NCI-H510A treated with DMSO at 0.1 percent for 48 hours (cell line): ENCODE measurements around the gene ADRM1.

Experiments used
- DNase-seq: peaks from one replicate; lab custom pipeline; 2025; lab: John Stamatoyannopoulos, UW

The ADRM1 gene

DNA sequence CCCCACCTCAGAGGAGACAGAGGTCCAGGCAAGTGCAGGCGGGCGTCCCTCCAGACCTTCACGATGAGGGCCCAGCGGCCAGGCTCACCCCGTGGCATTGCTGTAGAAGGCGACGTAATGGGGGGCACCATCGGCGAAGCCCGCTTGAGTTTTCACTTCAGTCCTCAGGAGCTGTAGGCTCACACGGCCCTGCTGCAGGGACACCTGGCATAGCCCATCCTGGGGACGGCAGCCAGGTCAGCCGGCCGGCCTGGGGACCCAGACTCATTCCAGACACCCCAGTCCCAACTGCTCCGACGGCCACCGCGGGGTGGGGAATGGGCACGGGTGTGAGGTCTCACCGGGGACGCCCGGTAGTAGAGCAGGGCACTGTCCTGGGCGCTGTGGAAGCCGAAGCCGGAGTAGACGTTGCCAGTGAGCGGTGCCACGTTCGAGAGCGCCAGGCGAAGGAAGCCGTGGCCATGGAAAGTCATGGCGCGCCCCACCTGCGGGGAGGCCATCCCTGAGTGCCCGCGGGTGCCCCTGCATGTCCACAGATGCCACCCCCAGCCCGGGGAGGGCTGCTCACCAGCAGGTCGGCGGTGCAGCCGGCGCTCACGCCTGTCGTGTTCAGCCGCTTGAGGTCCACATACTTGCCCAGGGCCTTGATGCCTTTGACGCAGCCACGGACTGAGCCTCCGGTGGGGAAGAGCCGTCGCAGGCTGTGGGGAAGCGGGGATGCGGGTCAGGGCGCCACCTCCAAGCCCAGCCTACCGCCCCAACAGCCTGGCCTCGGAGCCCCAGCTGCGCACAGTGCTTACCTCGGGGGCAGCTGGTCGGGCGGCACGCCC lies 9.2 kb downstream of the ADRM1 start:
- DNase-seq = no peak

DNA sequence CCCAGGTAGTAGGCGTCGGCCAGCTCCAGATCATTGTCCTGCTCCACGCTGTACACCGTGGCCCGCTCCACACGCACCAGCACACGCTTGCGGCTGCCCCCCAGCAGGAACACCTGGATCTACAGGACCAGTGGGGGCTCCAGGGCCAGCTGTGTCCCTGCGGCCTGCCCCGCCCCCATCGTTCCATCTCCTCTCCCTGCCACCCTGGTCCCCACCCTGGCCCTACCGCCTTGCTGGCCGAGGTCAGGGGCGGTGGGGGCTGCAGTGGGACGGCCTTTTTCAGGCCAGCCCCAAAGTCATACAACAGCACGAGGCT lies 9.8 kb downstream of the ADRM1 start:
- DNase-seq = no peak

DNA sequence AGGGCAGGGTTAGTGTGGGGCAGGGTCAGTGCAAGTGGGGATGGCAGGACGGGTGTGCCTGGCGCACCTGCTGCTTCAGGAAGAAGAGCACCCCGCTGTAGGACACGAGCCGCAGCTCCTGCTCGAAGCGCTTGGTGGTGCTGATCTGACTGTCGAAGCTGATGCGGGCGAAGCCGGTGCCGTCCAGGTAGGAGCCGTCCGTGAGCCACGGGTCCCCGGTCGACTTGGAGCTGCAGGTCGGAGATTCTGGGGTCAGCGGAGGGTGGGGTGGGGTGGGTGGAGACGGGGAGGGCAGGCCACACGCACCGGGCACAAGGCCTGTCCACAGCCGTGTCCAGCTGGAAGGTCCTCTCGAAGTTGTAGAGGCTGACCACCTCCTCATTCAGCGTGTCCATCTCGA lies 10.2 kb downstream of the ADRM1 start:
- no peak for DNase-seq

DNA sequence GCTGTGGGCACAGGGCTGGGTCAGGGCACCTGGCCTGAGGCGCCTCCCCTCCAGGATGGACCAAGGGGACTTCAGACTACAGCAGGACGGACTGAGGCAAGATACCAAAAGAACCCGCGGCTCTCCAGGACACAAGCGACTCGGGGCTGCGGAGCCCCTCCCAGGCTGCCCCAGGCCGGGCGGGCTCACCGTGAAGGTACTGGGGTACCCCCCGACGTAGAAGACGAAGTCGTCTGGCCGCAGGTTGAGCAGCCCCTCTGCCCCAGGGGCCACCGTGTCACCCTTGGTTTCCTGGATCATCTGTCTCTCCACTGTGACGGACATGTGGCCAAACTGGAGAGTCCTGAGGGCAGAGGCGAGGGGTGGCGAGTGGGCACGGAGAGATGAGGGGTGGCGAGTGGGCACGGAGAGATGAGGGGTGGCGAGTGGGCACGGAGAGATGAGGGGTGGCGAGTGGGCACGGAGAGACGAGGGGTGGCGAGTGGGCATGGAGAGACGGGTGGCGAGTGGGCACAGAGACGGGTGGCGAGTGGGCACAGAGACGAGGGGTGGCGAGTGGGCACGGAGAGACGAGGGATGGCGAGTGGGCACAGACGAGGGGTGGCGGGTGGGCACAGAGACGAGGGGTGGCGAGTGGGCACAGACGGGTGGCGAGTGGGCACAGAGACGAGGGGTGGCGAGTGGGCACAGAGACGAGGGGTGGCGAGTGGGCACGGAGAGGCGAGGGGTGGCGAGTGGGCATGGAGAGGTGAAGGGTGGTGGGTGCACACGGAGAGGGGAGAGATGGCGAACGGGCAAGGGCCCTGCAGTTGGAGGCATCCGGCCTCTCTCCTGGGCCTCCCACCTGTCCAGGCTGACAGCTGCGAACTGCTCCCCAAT lies 10.9 kb downstream of the ADRM1 start:
- no peak for DNase-seq

DNA sequence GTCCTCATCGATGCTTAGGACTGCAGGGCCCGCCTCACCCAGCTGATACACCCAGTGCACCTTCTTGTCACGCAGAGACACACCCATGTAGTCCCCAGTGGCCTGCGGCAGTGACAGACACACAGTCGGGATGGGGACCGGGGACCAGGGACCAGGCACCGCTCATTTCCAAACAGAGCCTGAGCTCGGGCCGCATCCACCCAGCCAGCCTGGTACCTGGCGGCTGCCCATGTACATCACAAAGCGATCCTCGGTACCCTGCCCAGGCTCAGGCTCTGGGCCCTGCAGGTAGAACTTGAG lies 11.5 kb downstream of the ADRM1 start:
- DNase-seq = no peak

DNA sequence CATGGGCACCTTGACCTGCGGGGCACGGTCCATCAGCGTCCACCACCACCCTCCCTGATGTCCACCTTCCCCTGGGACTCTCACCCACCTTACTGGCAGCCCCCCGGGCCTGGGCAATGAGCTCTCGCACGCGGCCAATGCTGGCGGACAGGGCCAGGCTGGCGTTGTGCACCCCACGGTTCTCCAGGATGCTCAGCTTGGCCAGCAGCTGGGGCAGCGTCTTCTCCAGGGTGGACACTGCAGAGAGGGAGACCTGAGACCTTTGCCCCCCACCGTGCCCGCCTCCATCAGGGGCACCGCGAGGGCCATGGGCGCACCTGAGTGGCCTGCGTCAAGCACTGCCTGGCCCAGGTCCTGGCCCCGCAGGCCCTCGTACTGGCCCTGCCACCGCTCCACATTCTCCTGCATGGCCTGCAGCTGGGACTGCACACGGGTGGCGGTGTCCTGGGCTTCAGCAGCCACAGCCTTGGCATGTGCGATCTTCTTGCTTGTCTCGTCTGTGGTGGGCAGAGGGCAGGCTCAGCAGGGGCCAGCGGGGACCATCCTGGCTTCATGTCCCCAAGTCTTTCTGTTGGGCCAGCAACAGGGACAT lies 12.0 kb downstream of the ADRM1 start:
- DNase-seq = no peak

DNA sequence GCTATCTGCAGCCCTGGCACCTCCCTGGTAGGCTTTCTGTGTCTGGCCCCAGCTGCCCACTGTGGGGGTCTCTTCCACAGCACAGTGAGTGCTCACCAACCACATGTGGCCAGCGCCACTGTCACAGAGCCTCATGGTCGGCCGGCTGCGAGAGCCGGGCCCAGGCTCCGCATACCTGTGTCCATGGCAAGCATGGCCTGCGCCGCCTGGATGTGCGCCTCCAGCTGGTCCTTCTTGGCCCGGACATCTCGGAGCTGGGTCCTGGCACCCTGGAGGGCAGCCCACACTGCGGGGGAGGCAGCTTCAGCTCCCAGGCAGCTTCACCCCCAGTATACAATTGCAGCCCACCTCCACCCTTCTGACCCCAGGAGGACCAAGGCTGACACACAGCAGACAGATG lies 13.0 kb downstream of the ADRM1 start:
- DNase-seq = no peak

DNA sequence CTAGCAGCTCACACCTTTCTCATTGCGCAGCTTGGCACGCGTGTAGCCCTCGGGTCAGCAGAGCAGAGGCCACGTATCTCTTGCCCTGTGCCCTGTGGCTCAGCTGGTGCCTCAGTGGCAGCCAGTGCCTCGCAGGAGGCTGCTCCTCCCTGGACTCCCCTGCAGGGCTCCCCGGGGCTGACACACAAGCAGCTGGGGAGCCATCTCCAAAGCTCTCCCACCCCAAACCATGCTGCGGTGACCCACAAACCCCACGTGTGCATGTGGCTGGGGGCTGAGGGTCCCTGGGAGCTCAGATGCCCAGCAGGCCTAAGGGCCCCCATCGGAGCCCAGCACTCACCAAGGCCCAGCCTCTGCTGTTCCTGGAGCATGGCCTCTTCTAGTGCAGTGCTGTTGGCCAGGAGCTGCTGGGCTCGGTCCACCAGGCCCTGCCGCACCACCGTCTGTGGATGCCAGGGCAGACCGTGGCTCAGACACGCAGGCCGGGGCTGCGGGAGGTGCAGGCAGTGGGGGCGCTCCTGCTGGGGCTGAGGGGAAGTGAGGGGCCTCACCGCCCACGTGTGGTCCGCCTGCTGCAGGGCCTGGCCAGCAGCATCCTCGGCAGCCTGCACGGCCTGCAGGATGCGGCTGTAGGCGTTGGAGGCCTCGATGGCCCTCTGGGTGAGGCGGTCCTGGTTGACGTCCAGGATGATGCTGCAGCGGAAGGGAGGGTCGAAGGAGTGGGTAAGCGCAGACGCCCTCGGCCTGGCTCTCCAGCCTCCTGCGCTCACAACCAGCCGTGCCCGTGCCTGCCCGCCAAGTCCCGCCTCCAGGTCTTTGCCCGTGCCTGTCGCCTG lies 13.8 kb downstream of the ADRM1 start:
- no peak for DNase-seq

DNA sequence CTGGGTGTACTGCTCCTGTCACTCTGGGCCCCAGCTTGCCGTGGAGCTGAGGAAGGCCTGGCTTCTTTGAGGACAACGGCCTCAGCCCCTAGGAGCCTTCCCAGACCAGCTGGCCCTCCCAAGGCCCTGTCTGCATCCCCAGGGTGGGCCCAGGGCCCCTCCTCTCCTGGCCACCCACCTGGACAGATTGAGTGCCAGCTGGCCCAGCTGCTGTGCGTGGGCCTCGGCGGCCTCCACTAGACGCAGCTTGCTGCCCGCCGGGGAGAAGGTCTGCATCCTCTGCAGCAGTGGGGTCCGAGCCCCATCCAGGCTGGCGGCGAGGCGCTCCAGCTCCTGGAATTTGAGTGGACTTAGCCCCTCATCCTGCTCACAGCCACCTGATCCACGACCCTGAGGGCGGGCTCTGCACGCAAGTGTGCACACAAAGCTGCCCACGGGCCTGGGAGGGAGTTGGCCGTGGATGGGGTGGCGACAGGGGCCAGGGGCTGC lies 14.4 kb downstream of the ADRM1 start:
- no peak for DNase-seq

DNA sequence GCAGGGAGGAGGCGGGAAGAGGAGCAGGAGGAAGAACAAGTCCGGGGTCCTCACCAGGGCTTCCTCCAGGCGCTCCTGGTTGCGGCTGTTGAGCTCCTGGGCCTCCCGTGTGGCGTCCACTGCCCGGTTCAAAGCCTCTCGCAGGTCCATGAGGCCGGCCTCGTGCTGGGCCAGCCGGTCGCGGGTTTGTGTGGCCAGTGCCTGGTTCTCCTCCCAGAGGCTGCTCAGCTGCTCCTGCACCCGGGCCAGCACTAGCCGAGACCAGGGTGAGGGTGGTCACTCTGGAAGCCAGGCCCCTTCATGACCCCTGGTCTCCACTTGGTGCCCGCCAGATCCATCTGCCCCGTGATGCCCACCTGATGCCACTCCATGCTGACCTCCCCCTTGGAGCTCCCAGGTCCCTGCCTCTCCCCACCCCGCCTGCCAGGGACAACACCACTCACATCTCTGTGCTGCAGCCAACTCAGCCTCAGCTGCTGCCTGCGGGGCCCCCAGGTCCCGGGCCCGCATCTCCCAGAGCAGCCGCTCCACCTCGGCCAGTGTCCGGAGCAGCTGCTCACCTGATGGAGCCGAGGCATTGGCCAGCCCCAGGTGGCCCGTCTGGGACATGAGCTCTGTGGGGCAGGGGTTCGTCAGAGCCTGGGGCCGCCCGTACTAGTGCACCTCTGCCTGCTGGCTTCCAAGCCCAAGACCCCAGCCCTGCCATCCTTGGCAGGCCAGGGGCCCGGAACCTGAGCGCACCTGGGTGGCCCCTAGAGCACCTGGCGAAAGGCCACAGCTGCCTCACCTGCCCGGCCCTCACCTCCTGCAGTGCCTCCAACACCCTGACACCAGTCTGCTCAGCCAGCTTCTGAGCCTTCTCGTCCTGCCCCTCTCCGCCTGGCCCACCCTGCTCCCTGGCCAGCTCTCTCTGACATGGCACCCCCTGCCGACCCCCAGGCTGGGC lies 15.9 kb downstream of the ADRM1 start:
- no peak for DNase-seq

DNA sequence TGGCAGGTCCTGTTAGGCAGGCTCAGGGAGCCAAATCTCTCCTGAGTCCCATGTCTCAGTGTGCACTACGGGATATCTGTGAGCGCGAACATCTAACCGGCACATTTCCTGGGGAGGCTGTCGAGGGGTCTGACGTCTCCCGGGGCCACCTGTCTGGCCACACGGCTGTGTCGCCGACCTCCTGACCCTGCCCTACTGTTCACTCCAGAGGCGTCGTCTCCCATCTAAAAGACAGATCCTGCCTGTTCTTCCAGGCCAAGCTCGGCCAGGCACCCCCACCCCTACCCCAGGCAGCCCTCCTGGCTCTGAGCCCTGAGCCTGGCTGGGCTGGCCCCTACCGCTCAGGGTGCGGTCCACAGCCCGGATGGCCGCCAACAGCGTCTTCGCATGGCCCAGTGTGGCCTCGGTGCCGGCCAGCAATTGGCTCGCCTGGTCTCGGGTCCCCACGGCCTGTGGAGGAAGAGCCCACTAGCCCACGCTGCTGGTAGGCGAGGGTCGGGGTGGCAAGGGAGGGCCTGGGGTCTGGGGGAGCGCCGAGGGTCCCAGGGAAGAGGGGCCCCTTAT lies 16.6 kb downstream of the ADRM1 start:
- DNase-seq = no peak

DNA sequence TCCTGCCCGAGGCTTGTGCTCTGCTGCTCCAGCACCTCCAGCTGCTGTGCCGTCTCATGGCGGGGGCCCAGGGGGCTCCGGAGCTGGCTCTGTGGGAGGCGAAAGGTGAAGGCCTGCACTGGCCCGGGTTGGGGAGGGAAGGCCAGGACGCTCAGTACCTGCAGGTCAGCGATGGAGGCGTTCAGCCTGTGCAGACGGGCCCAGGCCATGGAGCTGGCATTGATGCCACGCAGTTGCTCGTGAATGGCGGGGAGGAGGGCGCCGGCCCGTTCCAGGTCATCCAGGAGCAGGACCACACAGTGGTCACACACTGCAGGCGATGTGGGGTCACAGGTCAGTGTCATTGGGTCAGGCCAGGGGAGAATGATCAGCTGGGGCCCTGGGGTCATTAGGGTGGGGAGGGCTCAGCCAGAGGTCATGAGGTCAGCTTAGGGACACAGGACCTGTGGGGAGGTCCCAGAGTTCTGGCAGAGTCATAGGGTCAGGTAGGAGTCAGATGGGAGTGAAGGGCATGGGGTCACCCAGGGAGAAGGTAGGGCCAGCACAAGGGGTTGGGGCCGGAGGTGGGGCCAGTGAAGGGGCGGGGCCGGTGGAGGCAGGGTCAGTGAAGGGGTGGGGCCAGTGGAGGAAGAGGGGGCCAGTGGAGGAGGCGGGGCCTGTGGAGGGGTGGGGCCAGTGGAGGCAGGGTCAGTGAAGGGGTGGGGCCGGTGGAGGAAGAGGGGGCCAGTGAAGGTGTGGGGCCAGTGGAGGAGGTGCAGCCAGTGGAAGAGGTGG lies 18.0 kb downstream of the ADRM1 start:
- no peak for DNase-seq

DNA sequence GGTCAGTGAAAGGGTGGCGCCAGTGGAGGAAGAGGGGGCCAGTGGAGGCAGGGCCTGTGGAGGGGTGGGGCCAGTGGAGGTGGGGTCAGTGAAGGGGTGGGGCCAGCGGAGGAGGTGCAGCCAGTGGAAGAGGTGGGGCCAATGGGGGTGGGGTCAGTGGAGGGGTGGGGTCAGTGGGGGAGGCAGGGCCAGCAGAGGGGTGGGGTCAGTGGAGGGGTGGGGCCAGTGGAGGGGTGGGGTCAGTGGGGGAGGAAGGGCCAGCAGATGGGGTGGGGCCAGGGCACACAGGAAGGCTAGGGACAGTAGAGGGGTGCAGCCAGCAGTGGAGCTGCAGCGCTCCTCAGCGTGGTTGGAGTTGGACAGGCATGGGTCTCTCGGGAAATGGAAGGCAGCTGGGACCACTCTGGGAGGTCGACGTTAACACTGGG lies 18.7 kb downstream of the ADRM1 start:
- DNase-seq = no peak

DNA sequence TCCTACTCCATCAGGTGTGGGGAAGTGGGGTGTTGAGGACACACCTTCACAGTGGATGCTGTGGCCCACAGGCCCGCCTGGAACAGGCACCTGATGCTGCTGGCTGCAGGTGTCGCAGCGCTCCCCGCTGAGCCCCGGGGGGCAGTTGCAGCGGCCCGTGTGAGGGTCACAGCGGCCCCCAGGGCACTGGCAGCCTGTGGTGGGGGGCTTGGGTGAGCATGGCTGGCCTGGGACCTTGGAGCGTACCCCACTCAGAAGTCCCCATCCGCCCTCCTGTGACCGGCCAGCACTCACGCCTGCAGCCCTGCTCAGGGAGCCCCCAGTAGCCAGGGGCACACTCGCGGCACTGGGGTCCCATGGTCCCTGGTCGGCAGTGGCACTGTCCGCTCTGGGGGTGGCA lies 19.2 kb downstream of the ADRM1 start:
- no peak for DNase-seq

DNA sequence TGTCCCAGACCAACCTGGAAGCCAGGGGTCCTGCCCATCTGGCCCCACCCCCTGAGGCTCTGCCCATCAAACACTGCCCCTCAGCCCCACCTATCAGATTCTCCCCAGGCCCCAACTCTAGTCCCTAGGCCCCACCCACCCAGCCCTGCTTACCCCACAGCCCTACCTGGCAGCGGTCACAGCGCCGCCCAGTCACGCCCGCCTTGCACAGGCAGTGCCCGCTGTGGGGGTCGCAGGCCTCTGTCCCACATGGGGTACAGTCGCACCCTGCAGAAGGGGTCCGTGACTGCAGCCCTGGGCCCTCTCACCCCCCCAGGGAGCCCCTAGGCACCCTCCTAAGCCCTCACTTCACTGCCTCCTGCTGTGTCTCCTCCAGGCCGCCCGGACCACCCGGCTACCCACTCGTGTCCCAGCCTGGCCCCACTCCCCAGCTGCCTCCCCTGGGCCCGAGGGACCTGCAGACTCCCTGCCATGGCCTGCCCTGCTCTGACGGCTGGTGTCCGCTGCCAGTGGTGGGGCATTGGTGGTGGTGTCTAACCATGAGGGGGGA lies 19.8 kb downstream of the ADRM1 start:
- DNase-seq = no peak

DNA sequence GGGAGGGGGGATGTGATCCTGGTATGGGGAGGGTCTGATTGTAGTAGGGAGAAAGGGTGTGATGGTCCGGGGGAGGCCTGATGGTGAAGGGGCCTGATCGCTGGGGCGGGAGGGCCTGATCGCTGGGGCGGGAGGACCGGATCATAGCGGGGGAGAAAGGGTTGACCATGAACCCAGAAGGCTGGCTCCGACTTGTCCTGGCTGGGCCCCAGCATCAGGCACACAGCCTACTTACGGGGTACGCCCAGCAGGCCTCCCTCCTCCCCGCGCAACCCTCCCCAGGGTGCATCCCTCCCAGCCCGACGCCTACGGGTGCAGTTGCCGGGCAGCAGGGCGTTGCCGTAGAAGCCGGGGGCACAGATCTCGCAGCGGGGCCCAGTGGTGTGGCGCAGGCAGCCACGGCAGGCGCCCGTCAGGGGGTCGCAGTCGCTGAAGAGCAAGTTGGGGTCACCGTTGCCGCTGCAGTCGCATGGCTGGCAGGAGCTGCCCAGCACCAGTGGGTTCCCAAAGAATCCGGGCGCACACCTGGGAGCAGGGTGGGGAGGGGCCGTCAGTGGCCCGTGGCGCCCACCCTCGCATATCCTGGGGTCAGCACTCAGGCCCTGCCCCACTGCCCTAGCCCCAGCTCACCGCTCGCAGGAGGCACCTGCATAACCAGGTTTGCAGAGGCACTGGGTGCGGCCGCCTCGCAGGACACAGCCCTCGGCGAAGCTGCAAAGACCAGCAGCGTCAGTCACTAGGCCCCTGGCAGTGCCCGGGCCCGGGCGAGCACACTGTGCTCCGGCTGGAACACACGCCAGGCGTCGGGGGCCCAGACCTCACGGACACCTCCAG lies 20.6 kb downstream of the ADRM1 start:
- DNase-seq = no peak

DNA sequence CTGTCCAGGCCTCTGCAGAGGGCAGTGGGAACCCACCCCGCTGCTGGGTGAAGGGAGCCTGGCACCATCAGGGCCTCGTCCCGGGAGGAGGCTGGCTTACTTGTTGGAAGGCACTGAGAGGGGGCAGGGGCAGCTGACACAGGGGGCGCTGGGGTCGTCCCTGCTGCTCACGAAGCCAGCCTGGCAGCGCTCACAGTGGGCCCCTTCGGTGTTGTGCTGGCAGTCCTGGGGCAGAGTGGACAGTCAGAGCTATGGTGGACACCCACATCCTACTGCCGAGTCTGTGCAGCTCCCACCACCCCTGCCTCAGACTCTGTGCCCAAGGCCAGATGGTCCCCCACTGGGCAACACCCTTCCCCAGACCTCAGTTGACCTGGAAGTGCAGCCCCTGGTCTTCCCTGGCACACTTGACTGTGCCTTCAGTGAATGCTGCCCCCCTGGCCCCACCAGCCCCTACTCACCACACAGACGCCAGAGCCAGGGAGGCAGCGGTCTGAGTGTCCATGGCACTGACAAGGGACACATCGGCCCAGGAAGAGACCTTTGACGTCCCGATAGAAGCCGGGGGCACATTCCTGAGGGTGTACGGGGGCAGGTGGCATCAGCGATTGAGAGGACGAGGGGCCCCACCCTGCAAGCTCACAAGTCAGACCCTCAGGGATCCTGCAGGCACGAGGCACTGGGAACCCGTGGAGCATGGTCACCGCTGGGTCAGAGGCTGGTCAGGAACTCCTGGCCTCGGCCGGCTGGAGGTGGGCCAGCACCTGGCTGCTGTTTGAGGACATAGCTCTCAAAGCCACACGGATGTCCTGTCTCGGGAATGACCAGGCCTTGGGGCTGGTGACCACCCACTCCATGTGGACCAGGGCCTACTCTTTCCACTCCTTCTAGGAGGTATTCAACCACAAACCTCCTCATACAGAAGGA lies 21.4 kb downstream of the ADRM1 start:
- no peak for DNase-seq
